PC-3 (cell line): ENCODE measurements around the gene DNASE2.

Experiments
- CTCF ChIP-seq: fragments of 300-600 bp; sonication (generic); conservative IDR thresholded peaks from 2 replicates; pipeline ENCODE4 v1.5.1; 2017; ENCODE audit warnings: antibody characterized with exemption, low read depth, mild to moderate bottlenecking, low read length
- EZH2 ChIP-seq: fragments of 300-600 bp; sonication (generic); IDR thresholded peaks from one replicate; pipeline ENCODE4 v1.6.1; 2017; ENCODE audit warnings: antibody characterized with exemption, mild to moderate bottlenecking, low read length; ENCODE audit not compliant: unreplicated experiment

- TF ChIP-seq CTCF (no peak), EZH2 (no peak)
Observed at GRCh38 chr19:12884627-12884925, 3.3 kb upstream of the DNASE2 start.
